Measurements from ENCODE around the gene GJD3. TPM values are rescaled to one million over a fixed set of nuclear protein-coding genes. Genes with fewer than 3 reads are reported as not detected.
A peak's percentile ranks its signal among the peaks of the same experiment; 100 is the strongest.

Gene GJD3
- total and polyA plus RNA-seq, 2 donors (not counting 3 experiments of a cell fraction or from before 2014, with no cell fraction given): 0.10 to 0.40 TPM

GRCh38 chr17:40340880-40341807 is 23.4 kb downstream of the GJD3 start:
- H3K4me1 ChIP-seq (ENCODE audit: control insufficient read depth, extremely low read depth, insufficient read depth, low read length): peaks cover 36% of the 10 kb centered on the region
- dilution Hi-C loops (cut with MboI; ENCODE audit: extremely low pct_ligation_motif_present, low sequenced_read_pairs): no loop called here
- peak overlapping the region; percentile 92 for H3K9ac ChIP-seq (replicated peaks; ENCODE audit: extremely low read depth, insufficient read depth, low read length)
- BruUV-seq (replicated peaks): no TSS peak
- no peaks in the 10 kb centered on the region for H3K9me3 ChIP-seq (replicated peaks; ENCODE audit: control insufficient read depth, insufficient read depth, low read length)
- H3K27ac ChIP-seq (ENCODE audit: insufficient read depth, low read depth, low read length): peak overlapping the region; percentile 88
- FAIRE-seq (peak; percentile 88), DNase-seq (ENCODE audit: low read depth, low spot score) (peak; percentile 73)
- H4K20me1 ChIP-seq (replicated peaks; ENCODE audit: control insufficient read depth, extremely low read depth, insufficient read depth, low read length): no peaks in the 10 kb centered on the region
- ChIA-PET CTCF (interaction anchor here (0.7 to 10.6 kb wide), 7 partner anchors 9 to 47 kb away, joined by 3 to 109 read pairs (median 4); no protein-coding TSS in a partner anchor), POLR2A (no interaction called here)
- intact Hi-C loops (cut with micrococcal nuclease): loop anchor here (1.0 kb wide), 2 partner anchors 9 to 18 kb away; no protein-coding TSS in a partner anchor
- H3K79me2 ChIP-seq (ENCODE audit: control insufficient read depth, insufficient read depth, low read length): peaks cover 53% of the 10 kb centered on the region
- H3K27me3 ChIP-seq (ENCODE audit: control insufficient read depth in 2 of 2, insufficient read depth in 2 of 2, low read length in 2 of 2): no peaks in the 10 kb centered on the region
- peak overlapping the region; percentile 65 to 76 (median 69) for H3K4me3 ChIP-seq (replicated peaks in 1 of 3; ENCODE audit: insufficient read depth in 1 of 3, low read depth in 1 of 3, low read length in 3 of 3)
- peak overlapping the region; percentile 63 for H3K4me2 ChIP-seq (ENCODE audit: insufficient read depth, low read length)
- H2AFZ ChIP-seq (ENCODE audit: low read depth, low read length): no peak overlapping the region
- H3K36me3 ChIP-seq (ENCODE audit: control insufficient read depth in 2 of 2, extremely low read depth in 1 of 2, insufficient read depth in 2 of 2, low read length in 2 of 2): peaks cover 0 to 1% of the 10 kb centered on the region in 2 experiments
- TF ChIP-seq MAX (IDR thresholded peaks at IDR 0.05; ENCODE audit: insufficient read depth, insufficient read length) (no peak), FOS (IDR thresholded peaks at IDR 0.05; ENCODE audit: borderline replicate concordance, insufficient read depth, low read length) (peak; percentile 31), EZH2 (IDR thresholded peaks at IDR 0.05; ENCODE audit: borderline replicate concordance, low read depth, low read length, severe bottlenecking) (no peak), CTCF (IDR thresholded peaks at IDR 0.05; ENCODE audit: extremely low read depth in 1 of 2, insufficient read depth in 1 of 2, low read depth in 1 of 2, low read length in 2 of 2) (no peak), GATA2 (IDR thresholded peaks at IDR 0.05; ENCODE audit: insufficient read depth, insufficient read length, low read depth, low read length) (no peak), MYC (IDR thresholded peaks at IDR 0.05; ENCODE audit: low read depth, low read length) (no peak), POLR2A (IDR thresholded peaks at IDR 0.05; ENCODE audit: low read depth, low read length) (peak; percentile 53), JUN (IDR thresholded peaks at IDR 0.05; ENCODE audit: borderline replicate concordance, insufficient read depth, insufficient read length, low read depth) (no peak), POLR2AphosphoS5 (IDR thresholded peaks at IDR 0.05; ENCODE audit: insufficient read depth, low read depth, low read length) (peak; percentile 30)
- no peaks in the 10 kb centered on the region for H3K9me1 ChIP-seq (replicated peaks; ENCODE audit: control insufficient read depth, extremely low read depth, insufficient read depth, low read length)

All from endothelial cell of umbilical vein (primary cell).